HepG2 (cell line): Measurements from ENCODE around the gene TMEM120A. TPM values are rescaled to one million over a fixed set of nuclear protein-coding genes. Genes with fewer than 3 reads are reported as not detected.

Experiments
- DMAP1 ChIP-seq: IDR thresholded peaks from 2 replicates; pipeline ENCODE4 v1.6.1; 2016
- FOXP4 ChIP-seq: sonication (generic); formaldehyde crosslinking; IDR thresholded peaks from 2 replicates; pipeline ENCODE4 v1.4.0; 2020; ENCODE audit warnings: missing genetic modification reagents
- HDAC2 ChIP-seq: sonication (generic); formaldehyde crosslinking; IDR thresholded peaks from 2 replicates; pipeline ENCODE4 v1.4.0; 2020; ENCODE audit warnings: missing genetic modification reagents
- HMG20A ChIP-seq: IDR thresholded peaks from 2 replicates; pipeline ENCODE4 v1.6.1; 2016; ENCODE audit warnings: borderline replicate concordance
- HOXA3 ChIP-seq: sonication (generic); formaldehyde crosslinking; IDR thresholded peaks from 2 replicates; pipeline ENCODE4 v1.5.0; 2020; ENCODE audit warnings: missing genetic modification reagents
- NONO ChIP-seq, 2 experiments: fragments of 450-650 bp in 1 of 2; sonication (generic) in 1 of 2; formaldehyde crosslinking in 1 of 2; IDR thresholded peaks in 1 of 2; conservative IDR thresholded peaks in 1 of 2; 2 replicates each; pipeline versions ENCODE4 v1.6.1 to v1.8.0; 2017 to 2022; ENCODE audit warnings: mild to moderate bottlenecking in 1 of 2, missing genetic modification reagents in 1 of 2, moderate library complexity in 1 of 2
- NR0B2 ChIP-seq: sonication (generic); formaldehyde crosslinking; IDR thresholded peaks from 2 replicates; pipeline ENCODE4 v1.4.0; 2020; ENCODE audit warnings: mild to moderate bottlenecking, missing genetic modification reagents
- NR2F6 ChIP-seq, 2 experiments: IDR thresholded peaks; 2 replicates each; pipeline ENCODE4 v1.6.1; 2016; ENCODE audit warnings: antibody characterized with exemption in 1 of 2, mild to moderate bottlenecking in 1 of 2
- RFXAP ChIP-seq: sonication (generic); formaldehyde crosslinking; IDR thresholded peaks from 2 replicates; pipeline ENCODE4 v1.4.0; 2020; ENCODE audit warnings: missing genetic modification reagents, borderline replicate concordance
- SMAD1 ChIP-seq: sonication (generic); formaldehyde crosslinking; IDR thresholded peaks from 2 replicates; pipeline ENCODE4 v1.4.0; 2020; ENCODE audit warnings: missing genetic modification reagents, low read depth, mild to moderate bottlenecking, borderline replicate concordance
- SMARCC2 ChIP-seq: fragments of 450-650 bp; IDR thresholded peaks from 2 replicates; pipeline ENCODE4 v1.6.1; 2017; ENCODE audit warnings: antibody characterized with exemption, mild to moderate bottlenecking
- STAT5B ChIP-seq: sonication (generic); formaldehyde crosslinking; IDR thresholded peaks from 2 replicates; pipeline ENCODE4 v1.4.0; 2020; ENCODE audit warnings: missing genetic modification reagents
- TARDBP ChIP-seq: sonication (generic); formaldehyde crosslinking; IDR thresholded peaks from 2 replicates; pipeline ENCODE4 v1.8.0; 2022; ENCODE audit warnings: mild to moderate bottlenecking, missing genetic modification reagents
- THAP9 ChIP-seq: sonication (generic); formaldehyde crosslinking; IDR thresholded peaks from 2 replicates; pipeline ENCODE4; 2020; ENCODE audit warnings: missing genetic modification reagents, mild to moderate bottlenecking, borderline replicate concordance
- ZFP90 ChIP-seq: sonication (generic); formaldehyde crosslinking; IDR thresholded peaks from 2 replicates; pipeline ENCODE4 v1.8.0; 2022; ENCODE audit warnings: missing genetic modification reagents, mild to moderate bottlenecking, inconsistent platforms, borderline replicate concordance
- ZNF432 ChIP-seq: sonication (generic); formaldehyde crosslinking; IDR thresholded peaks from 2 replicates; pipeline ENCODE4 v1.5.0; 2020; ENCODE audit warnings: missing genetic modification reagents, mild to moderate bottlenecking, borderline replicate concordance
- ZNF605 ChIP-seq: sonication (generic); formaldehyde crosslinking; IDR thresholded peaks from 2 replicates; pipeline ENCODE4 v1.8.0; 2022; ENCODE audit warnings: mild to moderate bottlenecking, missing genetic modification reagents
- ZNF770 ChIP-seq: sonication (generic); formaldehyde crosslinking; IDR thresholded peaks from 2 replicates; pipeline ENCODE4 v1.5.0; 2020; ENCODE audit warnings: mild to moderate bottlenecking, missing genetic modification reagents
- ZSCAN20 ChIP-seq: sonication (generic); formaldehyde crosslinking; IDR thresholded peaks from 2 replicates; pipeline ENCODE4 v1.4.0; 2020; ENCODE audit warnings: missing genetic modification reagents, mild to moderate bottlenecking, borderline replicate concordance
- polyA plus RNA-seq, 8 experiments: library from polyadenylated mRNA; depleted of rRNA in 3 of 8; stranded (reverse) in 7 of 8; unstranded in 1 of 8; fragments of >200 nt; fragmentation: Illumina TruSeq in 4 of 8; extraction: Trizol in 4 of 8; gene quantifications; 2 replicates each; pipeline versions ENCODE4 v1.2.1 to v1.2.3, GENCODE V29; 2011 to 2016; ENCODE audit warnings: low read depth in 4 of 8, missing spikeins in 1 of 8, mixed read lengths in 1 of 8; ENCODE audit not compliant: insufficient read depth in 1 of 8
- total RNA-seq, 5 experiments: library from RNA; depleted of rRNA; stranded (reverse); fragments of >200 nt; fragmentation: Illumina TruSeq; extraction: Trizol; gene quantifications; 2 replicates each; pipeline ENCODE4 v1.2.3, GENCODE V29; 2016; ENCODE audit warnings: low read depth in 1 of 5

TMEM120A gene
- total and polyA plus RNA-seq, 2 of the 13 experiments (the other 11 are each of a cell fraction or from before 2014, with no cell fraction given), result 40.3 to 102 TPM

GRCh38 chr7:75993689-75994387 lies 557 bp downstream of the TMEM120A start (continued):
- TF ChIP-seq ZNF770 (CRISPR knock-in tag) (peak; percentile 99), NR2F6 (IDR thresholded peaks at IDR 0.05) (no peak), NR2F6 (CRISPR knock-in tag; IDR thresholded peaks at IDR 0.05) (peak; percentile 73), STAT5B (CRISPR knock-in tag) (0 out of 2 replicates have a peak, but pooled peaks have one; percentile 15), HDAC2 (CRISPR knock-in tag) (peak; percentile 41; the same call in 1 of the 2 replicates), HOXA3 (CRISPR knock-in tag) (0 out of 2 replicates have a peak, but pooled peaks have one; percentile 30), NONO (IDR thresholded peaks at IDR 0.05) (no peak), NONO (CRISPR knock-in tag; conservative IDR thresholded peaks at IDR 0.05) (0 out of 2 replicates have a peak, but pooled peaks have one; percentile 29), FOXP4 (CRISPR knock-in tag) (peak; percentile 18; the same call in 1 of the 2 replicates), RFXAP (CRISPR knock-in tag) (no peak), ZFP90 (CRISPR knock-in tag) (0 out of 2 replicates have a peak, but pooled peaks have one; percentile 15), SMARCC2 (no peak), ZNF605 (CRISPR knock-in tag) (0 out of 2 replicates have a peak, but pooled peaks have one; percentile 7), SMAD1 (peak; percentile 4; the same call in 1 of the 2 replicates), HMG20A (CRISPR knock-in tag) (no peak), THAP9 (CRISPR knock-in tag) (no peak), DMAP1 (CRISPR knock-in tag) (peak; percentile 67), NR0B2 (CRISPR knock-in tag) (peak; percentile 43; the same call in 1 of the 2 replicates), ZSCAN20 (CRISPR knock-in tag) (peak; percentile 74), TARDBP (no peak), ZNF432 (no peak)
